Superior temporal gyrus (tissue), 1 donor: Measurements from ENCODE around the gene PPP4R1.

Experiments
- DNase-seq: peaks from one replicate; pipeline ENCODE4 v3.0.0-alpha.2; 2016; ENCODE audit errors: extremely low spot score

Gene PPP4R1

DNA sequence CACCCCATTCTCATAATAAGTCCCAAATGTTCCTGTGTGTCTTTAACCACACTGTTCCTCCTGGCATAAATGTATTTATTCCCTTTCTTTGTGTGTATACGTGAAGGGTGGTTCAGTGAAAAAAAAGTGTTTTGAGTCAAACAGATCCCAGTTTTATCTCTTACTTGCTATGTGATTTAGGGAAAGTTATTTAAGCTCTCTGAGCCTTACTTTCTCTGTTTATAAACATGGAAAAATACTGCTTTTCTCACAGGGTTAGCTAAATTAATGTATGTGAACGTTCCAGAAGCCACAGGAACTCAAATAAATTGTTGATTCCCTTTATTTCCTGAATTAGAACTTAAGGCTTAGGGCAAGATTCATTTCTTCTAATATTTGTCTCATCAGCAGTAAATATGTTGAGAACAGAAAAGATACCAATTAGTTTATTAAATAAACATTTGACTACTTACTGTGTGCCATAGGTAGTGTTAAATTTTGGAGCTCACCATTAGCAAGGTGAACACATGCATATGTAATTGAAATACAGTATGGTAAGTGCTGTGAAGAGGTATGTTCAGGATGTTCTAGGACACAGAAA is 105.8 kb downstream of the PPP4R1 start:
- no peak for DNase-seq

- no peak for DNase-seq
Observed at GRCh38 chr18:9507565-9508088, 106.7 kb downstream of the PPP4R1 start.

DNA sequence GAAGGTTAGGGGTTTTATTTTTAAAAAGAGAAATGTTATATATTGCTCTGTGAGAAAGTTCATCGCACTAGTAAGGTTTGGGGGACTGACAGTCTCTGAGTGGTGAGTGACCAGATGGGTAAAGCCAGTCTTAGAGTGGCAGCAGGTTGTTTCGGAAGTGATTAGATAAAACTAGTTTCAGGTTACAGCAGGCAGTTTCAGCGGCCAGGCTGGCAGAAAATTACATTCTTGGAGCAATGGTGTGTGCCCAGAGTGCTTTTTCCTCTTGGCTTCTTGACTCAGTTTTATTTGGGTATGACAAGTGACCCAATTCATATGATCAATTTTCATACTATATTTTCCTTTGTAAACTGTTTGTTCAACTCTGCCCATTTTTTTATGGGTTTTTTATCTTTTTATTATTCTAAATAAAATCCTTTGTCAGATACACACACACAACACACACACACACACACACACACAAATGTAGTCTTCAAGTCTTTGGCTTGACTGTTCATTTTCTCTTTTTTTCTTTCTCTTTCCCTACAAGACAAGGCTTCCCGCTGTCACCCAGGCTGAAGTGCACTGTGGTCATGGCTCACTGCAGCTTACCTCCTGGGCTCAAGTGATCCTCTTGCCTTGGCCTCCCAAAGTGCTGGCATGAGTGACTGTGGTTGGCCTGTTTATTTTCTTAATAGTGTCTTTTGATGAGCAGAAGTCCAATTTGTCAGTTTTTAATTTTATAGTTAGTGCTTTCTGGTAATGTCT is 108.1 kb downstream of the PPP4R1 start:
- DNase-seq, result no peak
